Measurements from ENCODE around the gene RFX7. TPM values are rescaled to one million over a fixed set of nuclear protein-coding genes. Genes with fewer than 3 reads are reported as not detected.

RFX7 gene
- total and polyA plus RNA-seq, 2 of the 4 experiments (the other 2 are of a cell fraction), result 4.1 to 10.6 TPM

DNA sequence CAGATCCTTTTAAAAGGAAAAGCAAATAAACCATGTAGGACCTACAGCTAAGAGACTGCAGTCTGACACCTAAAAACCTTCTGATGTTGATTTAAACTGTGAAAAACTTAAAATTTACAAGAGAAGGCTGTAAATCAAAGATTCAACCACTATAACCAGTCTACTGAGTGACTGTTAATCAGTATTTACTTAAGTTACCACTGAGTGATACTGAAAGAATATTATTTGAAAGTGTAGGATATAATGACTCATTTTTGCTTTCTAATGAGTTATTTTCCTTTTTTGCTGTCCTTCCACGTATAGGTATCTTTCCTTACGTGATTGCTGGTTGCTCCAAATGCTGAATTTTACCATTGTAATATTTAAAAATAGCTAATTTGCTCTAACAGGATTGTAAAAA is 44.6 kb downstream of the RFX7 start:
- ATAC-seq (ENCODE audit: low read depth) (no peak), DNase-seq (no peak)
- TF ChIP-seq MXI1 (IDR thresholded peaks at IDR 0.05; ENCODE audit: borderline replicate concordance, low read depth, low read length) (no peak), RAD21 (IDR thresholded peaks at IDR 0.05; ENCODE audit: low read length) (no peak), RCOR1 (IDR thresholded peaks at IDR 0.05; ENCODE audit: insufficient replicate concordance, low read length) (no peak), CHD1 (IDR thresholded peaks at IDR 0.05; ENCODE audit: low read depth, low read length) (no peak), RFX5 (IDR thresholded peaks at IDR 0.05; ENCODE audit: low read depth, low read length) (no peak), FOS (IDR thresholded peaks at IDR 0.05; ENCODE audit: low read depth, low read length) (no peak), CEBPB (IDR thresholded peaks at IDR 0.05; ENCODE audit: low read depth, low read length) (no peak), POLR2A (IDR thresholded peaks at IDR 0.05; ENCODE audit: low read depth, low read length) (no peak), SMC3 (IDR thresholded peaks at IDR 0.05; ENCODE audit: low read depth, low read length) (no peak), MAFK (IDR thresholded peaks at IDR 0.05; ENCODE audit: low read depth, low read length) (no peak), BHLHE40 (IDR thresholded peaks at IDR 0.05; ENCODE audit: low read depth, low read length) (no peak), MAZ (IDR thresholded peaks at IDR 0.05; ENCODE audit: borderline replicate concordance, low read depth, low read length) (no peak), NFE2L2 (IDR thresholded peaks at IDR 0.05; ENCODE audit: low read depth, low read length) (no peak)
- TF ChIP-seq, protein P1, sequence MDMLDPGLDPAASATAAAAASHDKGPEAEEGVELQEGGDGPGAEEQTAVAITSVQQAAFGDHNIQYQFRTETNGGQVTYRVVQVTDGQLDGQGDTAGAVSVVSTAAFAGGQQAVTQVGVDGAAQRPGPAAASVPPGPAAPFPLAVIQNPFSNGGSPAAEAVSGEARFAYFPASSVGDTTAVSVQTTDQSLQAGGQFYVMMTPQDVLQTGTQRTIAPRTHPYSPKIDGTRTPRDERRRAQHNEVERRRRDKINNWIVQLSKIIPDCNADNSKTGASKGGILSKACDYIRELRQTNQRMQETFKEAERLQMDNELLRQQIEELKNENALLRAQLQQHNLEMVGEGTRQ (IDR thresholded peaks at IDR 0.05; ENCODE audit: low read depth, low read length), result no peak
- TF ChIP-seq, protein P2, sequence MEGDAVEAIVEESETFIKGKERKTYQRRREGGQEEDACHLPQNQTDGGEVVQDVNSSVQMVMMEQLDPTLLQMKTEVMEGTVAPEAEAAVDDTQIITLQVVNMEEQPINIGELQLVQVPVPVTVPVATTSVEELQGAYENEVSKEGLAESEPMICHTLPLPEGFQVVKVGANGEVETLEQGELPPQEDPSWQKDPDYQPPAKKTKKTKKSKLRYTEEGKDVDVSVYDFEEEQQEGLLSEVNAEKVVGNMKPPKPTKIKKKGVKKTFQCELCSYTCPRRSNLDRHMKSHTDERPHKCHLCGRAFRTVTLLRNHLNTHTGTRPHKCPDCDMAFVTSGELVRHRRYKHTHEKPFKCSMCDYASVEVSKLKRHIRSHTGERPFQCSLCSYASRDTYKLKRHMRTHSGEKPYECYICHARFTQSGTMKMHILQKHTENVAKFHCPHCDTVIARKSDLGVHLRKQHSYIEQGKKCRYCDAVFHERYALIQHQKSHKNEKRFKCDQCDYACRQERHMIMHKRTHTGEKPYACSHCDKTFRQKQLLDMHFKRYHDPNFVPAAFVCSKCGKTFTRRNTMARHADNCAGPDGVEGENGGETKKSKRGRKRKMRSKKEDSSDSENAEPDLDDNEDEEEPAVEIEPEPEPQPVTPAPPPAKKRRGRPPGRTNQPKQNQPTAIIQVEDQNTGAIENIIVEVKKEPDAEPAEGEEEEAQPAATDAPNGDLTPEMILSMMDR (conservative IDR thresholded peaks at IDR 0.05; ENCODE audit: low read depth, low read length), result no peak
- TF ChIP-seq, protein P3, sequence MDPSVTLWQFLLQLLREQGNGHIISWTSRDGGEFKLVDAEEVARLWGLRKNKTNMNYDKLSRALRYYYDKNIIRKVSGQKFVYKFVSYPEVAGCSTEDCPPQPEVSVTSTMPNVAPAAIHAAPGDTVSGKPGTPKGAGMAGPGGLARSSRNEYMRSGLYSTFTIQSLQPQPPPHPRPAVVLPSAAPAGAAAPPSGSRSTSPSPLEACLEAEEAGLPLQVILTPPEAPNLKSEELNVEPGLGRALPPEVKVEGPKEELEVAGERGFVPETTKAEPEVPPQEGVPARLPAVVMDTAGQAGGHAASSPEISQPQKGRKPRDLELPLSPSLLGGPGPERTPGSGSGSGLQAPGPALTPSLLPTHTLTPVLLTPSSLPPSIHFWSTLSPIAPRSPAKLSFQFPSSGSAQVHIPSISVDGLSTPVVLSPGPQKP (IDR thresholded peaks at IDR 0.05; ENCODE audit: borderline replicate concordance, low read depth, low read length), result no peak
- Histone ChIP-seq H4K91ac (ENCODE audit: insufficient read depth, low read depth, low read length) (no peak overlapping the region), H3K4me3 (ENCODE audit: insufficient read depth, low read depth, low read length) (no peak overlapping the region), H3K4me2 (ENCODE audit: low read depth, low read length) (no peak overlapping the region), H2AK5ac (ENCODE audit: low read depth, low read length) (no peak overlapping the region), H2BK20ac (ENCODE audit: low read depth, low read length) (no peak overlapping the region), H2BK15ac (ENCODE audit: low read depth, low read length) (no peak overlapping the region), H3K9me3 (ENCODE audit: control insufficient read depth, insufficient read depth, low read length) (no peaks in the 10 kb centered on the region), H4K5ac (ENCODE audit: low read depth, low read length) (no peak overlapping the region), H2AFZ (replicated peaks; ENCODE audit: low read length, poor library complexity) (no peak overlapping the region), H4K8ac (ENCODE audit: low read depth in 2 of 2, low read length in 2 of 2) (no peak overlapping the region), H4K20me1 (ENCODE audit: insufficient read depth, low read length) (peaks cover 23% of the 10 kb centered on the region; the same call in 1 of the 2 replicates), H3K14ac (replicated peaks; ENCODE audit: low read depth, low read length) (no peak overlapping the region), H3K79me1 (ENCODE audit: low read depth in 1 of 2, low read length in 2 of 2) (peaks cover 20 to 41% of the 10 kb centered on the region in 2 experiments), H3K27ac (ENCODE audit: insufficient read depth, low read length) (no peak overlapping the region), H3K9ac (ENCODE audit: low read depth, low read length) (no peak overlapping the region), H3K36me3 (ENCODE audit: control insufficient read depth, insufficient read depth, low read length) (0 out of 2 replicates have a peak, but pooled peaks cover 4% of the 10 kb centered on the region), H2AK9ac (replicated peaks; ENCODE audit: low read depth, low read length, poor library complexity) (no peak overlapping the region), H3K56ac (ENCODE audit: extremely low read depth, insufficient read depth, low read length) (no peak overlapping the region), H3K18ac (ENCODE audit: low read depth, low read length) (no peak overlapping the region), H2BK120ac (ENCODE audit: low read depth, low read length) (no peak overlapping the region), H3K4me1 (ENCODE audit: control insufficient read depth, insufficient read depth, low read length) (peaks cover 2% of the 10 kb centered on the region; the same call in 1 of the 2 replicates), H3K4ac (ENCODE audit: low read depth, low read length) (no peak overlapping the region), H3K9me1 (ENCODE audit: insufficient read depth, low read length) (0 out of 2 replicates have a peak, but pooled peaks cover 4% of the 10 kb centered on the region), H3K23ac (ENCODE audit: low read depth, low read length) (no peak overlapping the region), H2BK5ac (ENCODE audit: low read depth, low read length, poor library complexity, severe bottlenecking) (no peak overlapping the region), H3K27me3 (ENCODE audit: control insufficient read depth, insufficient read depth, low read length) (no peaks in the 10 kb centered on the region)
- POLR2A ChIA-PET (ENCODE audit: unreplicated experiment), result no interaction called here
- CTCF ChIA-PET, result no interaction called here
- dilution Hi-C loops (cut with HindIII; ENCODE audit: low sequenced_read_pairs, unreplicated experiment), result no loop called here
- in situ Hi-C loops (cut with MboI; ENCODE audit: low sequenced_read_pairs), result no loop called here
- no TSS peak for BruUV-seq (replicated peaks)
- intact Hi-C loops (cut with micrococcal nuclease), result loop anchor here (5.0 kb wide), 1 partner anchor 37 kb away; no protein-coding TSS in a partner anchor
- WGBS, 2 experiments (ENCODE audit: extremely low coverage in 2 of 2, insufficient read length in 1 of 2), result no CpG with 5 or more reads among the region's 2 CpGs
